Thyroid gland (tissue), 4 donors: ENCODE data around the gene PPP1R3A.

Experiments used
- CTCF ChIP-seq, 6 experiments: fragments of 200-600 bp in 3 of 6; fragments of 450-650 bp in 3 of 6; sonication (generic) in 3 of 6; IDR thresholded peaks; one replicate each; pipeline ENCODE4 v1.5.1; 2016 to 2019; ENCODE audit warnings: antibody characterized with exemption in 6 of 6, mild to moderate bottlenecking in 2 of 6, inconsistent platforms in 1 of 6, moderate library complexity in 1 of 6
- POLR2A ChIP-seq, 2 donors: fragments of 450-650 bp; IDR thresholded peaks; one replicate each; pipeline ENCODE4 v1.6.1; 2017; ENCODE audit warnings: antibody characterized with exemption in 2 of 2, mild to moderate bottlenecking in 2 of 2, moderate library complexity in 1 of 2

GRCh38 chr7:113936982-113937381 lies 18.2 kb upstream of the PPP1R3A start:
- TF ChIP-seq CTCF (IDR thresholded peaks at IDR 0.05) (no peak), POLR2A (IDR thresholded peaks at IDR 0.05) (no peak)
